LNCaP clone FGC (cell line): ENCODE results near the gene EVA1A.

Source experiments
- DNase-seq: peaks from one replicate; pipeline ENCODE4 v3.0.0-alpha.2; 2011; ENCODE audit warnings: low read depth
- H3K4me3 ChIP-seq: 2 replicates; pipeline ENCODE4 v1.5.1; 2011; ENCODE audit warnings: mild to moderate bottlenecking, low read depth, low read length, control low read depth
- TF ChIP-seq, protein P1 (sequence below): IDR thresholded peaks from 2 replicates; pipeline ENCODE4 v1.5.1; 2012; ENCODE audit warnings: mild to moderate bottlenecking; ENCODE audit not compliant: control insufficient read depth, insufficient read depth; ENCODE audit errors: extremely low read depth

The EVA1A gene

DNA sequence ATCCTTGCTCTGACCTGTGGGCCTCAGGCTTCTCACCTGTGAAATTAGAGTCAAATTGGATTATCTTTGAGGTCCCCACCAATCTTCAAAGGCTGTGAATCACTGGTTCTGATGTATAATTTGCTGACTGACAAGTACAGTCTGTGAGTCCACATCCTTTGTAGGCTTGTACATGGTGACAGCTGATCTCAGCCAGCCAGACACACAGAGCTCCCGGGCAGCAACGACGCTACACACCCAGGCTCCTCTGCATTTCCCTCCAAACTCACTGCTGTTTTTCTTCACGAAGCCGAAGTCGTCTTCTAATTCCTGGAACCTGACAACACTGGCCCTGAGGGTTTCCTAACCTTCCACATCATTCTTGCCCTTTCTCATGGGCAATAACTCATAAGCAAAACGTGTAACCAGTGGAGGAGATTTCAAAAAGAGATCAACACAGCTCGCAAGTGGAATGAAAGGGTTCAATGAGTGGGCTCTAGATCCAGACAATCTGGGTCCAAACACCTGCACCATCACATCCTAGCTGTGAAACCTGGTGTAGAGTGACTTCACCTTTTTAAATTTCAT is 37.9 kb upstream of the EVA1A start:
- no peak overlapping the region for H3K4me3 ChIP-seq
- DNase-seq, result no peak
- TF ChIP-seq, protein P1, sequence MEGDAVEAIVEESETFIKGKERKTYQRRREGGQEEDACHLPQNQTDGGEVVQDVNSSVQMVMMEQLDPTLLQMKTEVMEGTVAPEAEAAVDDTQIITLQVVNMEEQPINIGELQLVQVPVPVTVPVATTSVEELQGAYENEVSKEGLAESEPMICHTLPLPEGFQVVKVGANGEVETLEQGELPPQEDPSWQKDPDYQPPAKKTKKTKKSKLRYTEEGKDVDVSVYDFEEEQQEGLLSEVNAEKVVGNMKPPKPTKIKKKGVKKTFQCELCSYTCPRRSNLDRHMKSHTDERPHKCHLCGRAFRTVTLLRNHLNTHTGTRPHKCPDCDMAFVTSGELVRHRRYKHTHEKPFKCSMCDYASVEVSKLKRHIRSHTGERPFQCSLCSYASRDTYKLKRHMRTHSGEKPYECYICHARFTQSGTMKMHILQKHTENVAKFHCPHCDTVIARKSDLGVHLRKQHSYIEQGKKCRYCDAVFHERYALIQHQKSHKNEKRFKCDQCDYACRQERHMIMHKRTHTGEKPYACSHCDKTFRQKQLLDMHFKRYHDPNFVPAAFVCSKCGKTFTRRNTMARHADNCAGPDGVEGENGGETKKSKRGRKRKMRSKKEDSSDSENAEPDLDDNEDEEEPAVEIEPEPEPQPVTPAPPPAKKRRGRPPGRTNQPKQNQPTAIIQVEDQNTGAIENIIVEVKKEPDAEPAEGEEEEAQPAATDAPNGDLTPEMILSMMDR, result no peak

DNA sequence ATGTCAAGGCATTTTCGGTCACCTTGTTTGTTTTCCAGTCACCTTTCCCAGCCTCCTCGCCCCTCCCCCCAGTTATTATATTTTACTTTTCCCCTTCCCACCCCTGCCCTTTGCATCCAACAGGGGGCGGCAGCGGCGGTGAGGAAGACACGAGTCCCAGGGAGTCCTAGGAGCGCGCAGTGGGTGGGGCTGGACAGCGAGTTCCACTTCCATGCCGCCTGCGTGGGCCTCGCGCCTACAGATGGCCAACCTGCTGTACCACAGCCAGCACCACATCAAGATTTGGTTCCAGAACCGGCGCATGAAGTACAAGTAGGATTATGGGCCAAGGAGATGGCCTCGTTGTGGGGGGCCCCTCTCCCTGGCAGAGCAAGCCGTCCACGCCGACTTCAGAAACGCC is 37.2 kb upstream of the EVA1A start:
- TF ChIP-seq, protein P1, result no peak
- no peak overlapping the region for H3K4me3 ChIP-seq
- DNase-seq, result no peak

DNA sequence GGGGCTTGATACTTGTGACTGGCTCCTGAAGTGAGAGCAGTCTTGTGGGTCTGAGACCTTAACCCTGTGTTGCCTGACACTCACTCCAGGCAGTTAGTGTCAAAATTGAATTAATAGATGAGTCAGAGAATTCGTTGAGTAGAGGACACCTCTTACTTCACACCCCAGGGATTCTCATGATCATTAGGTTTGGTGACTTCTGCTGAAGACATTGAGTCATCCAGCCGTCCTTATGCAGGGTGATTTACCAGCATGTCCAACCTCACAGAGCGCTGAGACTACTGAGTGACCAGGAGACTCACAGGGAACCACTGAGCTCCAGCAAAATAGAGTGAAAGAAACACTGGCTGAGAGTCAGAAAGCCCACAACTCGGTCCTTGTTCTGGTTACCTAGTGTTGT is 36.0 kb upstream of the EVA1A start:
- TF ChIP-seq, protein P1, result no peak
- no peak overlapping the region for H3K4me3 ChIP-seq
- DNase-seq, result no peak

DNA sequence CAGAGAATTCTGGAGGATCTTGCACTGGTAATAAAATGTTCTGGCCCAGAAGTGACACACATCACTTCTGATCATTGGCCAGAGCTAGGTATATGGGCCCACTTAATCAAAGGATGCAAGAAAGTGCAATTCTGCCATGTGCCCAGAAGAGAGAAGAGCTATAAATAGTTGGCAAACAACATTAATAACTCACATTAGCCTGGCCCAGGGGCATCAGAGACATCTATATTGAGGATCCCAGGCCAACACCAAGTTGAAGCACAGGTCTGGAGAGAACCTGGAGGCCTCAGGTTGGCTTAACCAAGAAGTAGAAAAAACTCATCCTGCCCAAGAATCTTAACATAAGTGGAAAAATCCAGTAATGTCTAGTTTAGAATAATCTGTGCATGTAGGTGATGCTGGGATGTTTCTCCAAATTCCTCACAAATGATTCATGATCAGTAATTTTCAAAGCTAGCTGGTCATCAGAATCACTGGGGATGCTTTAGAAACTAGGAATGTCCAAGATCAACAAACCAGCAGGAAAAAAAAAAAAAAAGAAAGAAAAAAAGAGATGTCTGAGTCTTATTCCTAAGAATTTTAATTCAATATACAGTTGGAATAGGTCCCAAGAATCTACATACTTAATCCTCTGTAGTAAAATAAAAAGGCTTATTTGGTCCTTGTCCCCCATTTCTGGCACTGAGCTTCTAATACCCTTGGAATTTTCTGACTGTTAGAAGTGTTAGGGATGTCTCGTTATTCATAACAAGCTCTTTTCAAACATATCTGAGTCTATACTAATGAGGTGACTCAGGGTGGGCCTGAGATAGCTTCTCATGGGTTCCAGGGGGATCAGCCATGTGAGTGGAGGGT is 35.0 kb upstream of the EVA1A start:
- no peak overlapping the region for H3K4me3 ChIP-seq
- DNase-seq, result no peak
- TF ChIP-seq, protein P1, result no peak

DNA sequence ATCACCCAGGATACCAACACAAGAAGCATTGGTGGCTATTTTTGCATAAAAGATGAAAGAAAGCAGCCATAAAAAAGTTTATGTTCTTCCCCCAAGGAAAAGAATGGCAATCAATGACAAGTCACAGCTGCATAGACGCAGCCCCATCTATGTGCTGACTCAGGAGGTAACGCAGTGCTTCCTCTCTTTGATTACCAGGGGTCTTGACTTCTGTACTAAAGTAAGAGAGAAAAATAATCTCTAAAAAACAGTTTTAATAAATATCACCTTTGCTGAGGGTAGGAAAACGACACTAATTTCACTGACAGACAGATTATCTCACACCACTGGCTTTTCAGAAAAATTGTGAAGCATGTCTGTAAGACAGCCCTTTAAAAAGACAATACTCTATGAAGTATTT is 33.9 kb upstream of the EVA1A start:
- TF ChIP-seq, protein P1, result no peak
- DNase-seq, result no peak
- H3K4me3 ChIP-seq, result no peak overlapping the region

DNA sequence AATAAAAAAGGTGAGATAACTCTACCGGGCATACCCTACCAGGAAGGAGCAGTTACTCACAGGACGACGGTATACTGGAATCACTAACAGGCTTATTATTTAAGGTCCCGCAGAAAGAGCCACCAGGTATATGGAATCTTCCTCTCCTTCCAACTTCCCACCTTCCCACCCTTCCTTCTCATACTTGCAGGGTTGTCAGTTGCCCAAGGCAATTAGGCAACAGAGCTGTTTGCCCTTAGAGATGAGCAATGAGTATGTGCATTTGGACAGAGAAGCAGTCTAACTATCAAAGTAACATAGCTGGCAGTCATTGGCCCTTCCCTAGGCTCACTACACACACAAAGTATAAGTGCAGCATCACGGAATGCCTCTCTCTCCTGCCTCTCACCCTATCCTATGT is 32.1 kb upstream of the EVA1A start:
- no peak for DNase-seq
- H3K4me3 ChIP-seq, result no peak overlapping the region
- TF ChIP-seq, protein P1, result no peak
